ENCODE measurements around the gene DOCK4. TPM values are rescaled to one million over a fixed set of nuclear protein-coding genes. Genes with fewer than 3 reads are reported as not detected.

Gene DOCK4
- total RNA-seq, 1 donor from 2014 or later, result 4.5 TPM

DNA sequence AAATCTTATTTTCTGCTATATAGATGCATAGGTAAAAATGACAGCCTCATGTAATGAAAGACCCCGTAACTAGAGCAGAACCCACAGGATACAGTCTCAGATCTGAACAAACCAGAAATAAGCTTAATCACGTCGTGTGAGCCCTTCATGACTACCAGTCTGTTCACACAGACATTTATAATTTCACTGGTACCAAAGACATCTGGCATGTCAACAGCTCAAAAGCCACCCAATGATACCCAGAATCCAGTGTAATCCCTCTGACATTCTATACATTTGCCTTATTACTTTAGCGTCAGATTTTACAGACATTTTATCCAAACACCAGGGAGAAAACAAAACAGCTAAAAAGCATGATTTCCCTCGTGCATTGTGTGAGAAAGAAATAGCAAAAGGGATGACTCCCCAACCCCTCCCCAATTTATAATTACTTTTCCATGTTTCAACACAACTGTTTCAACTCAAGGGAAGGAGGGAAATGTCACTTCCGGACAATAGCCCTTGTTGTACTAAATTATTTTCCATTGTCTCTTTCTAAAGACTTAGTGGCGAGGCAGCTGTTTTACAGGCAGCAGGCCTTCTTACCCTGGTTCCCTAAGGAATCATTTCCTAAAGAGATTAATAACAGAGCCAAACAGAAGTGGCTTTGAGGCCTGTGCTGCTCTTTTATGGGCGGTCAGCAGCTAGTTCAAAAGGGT is 33.2 kb downstream of the DOCK4 start:
- FAIRE-seq (no peak), DNase-seq (ENCODE audit: low read depth) (no peak)
- no peaks in the 10 kb centered on the region for H3K27me3 ChIP-seq (ENCODE audit: control insufficient read depth, insufficient read depth, low read length)
- TF ChIP-seq, protein P1, sequence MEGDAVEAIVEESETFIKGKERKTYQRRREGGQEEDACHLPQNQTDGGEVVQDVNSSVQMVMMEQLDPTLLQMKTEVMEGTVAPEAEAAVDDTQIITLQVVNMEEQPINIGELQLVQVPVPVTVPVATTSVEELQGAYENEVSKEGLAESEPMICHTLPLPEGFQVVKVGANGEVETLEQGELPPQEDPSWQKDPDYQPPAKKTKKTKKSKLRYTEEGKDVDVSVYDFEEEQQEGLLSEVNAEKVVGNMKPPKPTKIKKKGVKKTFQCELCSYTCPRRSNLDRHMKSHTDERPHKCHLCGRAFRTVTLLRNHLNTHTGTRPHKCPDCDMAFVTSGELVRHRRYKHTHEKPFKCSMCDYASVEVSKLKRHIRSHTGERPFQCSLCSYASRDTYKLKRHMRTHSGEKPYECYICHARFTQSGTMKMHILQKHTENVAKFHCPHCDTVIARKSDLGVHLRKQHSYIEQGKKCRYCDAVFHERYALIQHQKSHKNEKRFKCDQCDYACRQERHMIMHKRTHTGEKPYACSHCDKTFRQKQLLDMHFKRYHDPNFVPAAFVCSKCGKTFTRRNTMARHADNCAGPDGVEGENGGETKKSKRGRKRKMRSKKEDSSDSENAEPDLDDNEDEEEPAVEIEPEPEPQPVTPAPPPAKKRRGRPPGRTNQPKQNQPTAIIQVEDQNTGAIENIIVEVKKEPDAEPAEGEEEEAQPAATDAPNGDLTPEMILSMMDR (IDR thresholded peaks at IDR 0.05; ENCODE audit: insufficient read depth, low read length, severe bottlenecking), result no peak
- no peak overlapping the region for H3K4me3 ChIP-seq (ENCODE audit: low read depth, low read length)
- H3K36me3 ChIP-seq (ENCODE audit: control insufficient read depth, insufficient read depth, low read length), result no peaks in the 10 kb centered on the region

DNA sequence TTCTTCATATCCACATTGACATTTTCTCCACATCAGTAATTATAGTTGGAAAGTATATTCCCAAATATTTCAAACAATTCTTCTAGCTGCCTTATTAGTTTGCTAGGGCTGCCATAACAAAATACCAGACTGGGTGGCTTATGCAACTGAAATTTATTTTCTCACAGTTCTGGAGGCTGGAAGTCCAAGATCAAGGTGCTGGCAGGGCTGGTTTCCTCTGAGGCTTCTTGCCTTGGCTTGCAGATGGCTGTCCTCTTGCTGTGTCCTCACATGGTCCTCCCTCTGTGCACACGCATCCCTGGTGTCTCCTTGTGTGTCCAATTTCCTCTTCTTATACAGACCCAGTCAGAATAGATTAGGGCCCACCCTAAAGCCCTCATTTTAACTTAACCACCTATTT is 34.5 kb downstream of the DOCK4 start:
- TF ChIP-seq, protein P1 (IDR thresholded peaks at IDR 0.05; ENCODE audit: insufficient read depth, low read length, severe bottlenecking), result no peak
- Histone ChIP-seq H3K27me3 (ENCODE audit: control insufficient read depth, insufficient read depth, low read length) (no peaks in the 10 kb centered on the region), H3K4me3 (ENCODE audit: low read depth, low read length) (no peak overlapping the region), H3K36me3 (ENCODE audit: control insufficient read depth, insufficient read depth, low read length) (no peaks in the 10 kb centered on the region)
- no peak for DNase-seq (ENCODE audit: low read depth)
- no peak for FAIRE-seq

DNA sequence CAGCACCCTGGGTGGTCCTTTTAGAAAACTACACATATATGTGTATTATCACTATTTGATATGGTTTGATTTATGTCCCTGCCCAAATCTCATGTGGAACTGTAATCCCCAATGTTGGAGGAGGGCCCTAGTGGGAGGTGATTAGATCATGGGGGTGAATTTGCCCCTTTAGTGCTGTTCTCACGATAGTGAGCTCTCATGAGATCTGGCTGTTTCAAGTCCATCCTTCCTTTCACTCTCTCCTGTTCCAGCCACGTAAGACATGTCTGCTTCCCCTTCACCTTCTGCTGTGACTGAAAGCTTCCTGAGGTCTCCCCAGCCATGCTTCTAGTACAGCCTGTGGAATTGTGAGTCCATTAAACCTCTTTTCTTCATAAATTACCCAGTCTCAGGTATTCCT is 37.3 kb downstream of the DOCK4 start:
- DNase-seq (ENCODE audit: low read depth), result no peak
- no peak for FAIRE-seq
- no peaks in the 10 kb centered on the region for H3K27me3 ChIP-seq (ENCODE audit: control insufficient read depth, insufficient read depth, low read length)
- TF ChIP-seq, protein P1 (IDR thresholded peaks at IDR 0.05; ENCODE audit: insufficient read depth, low read length, severe bottlenecking), result no peak
- H3K4me3 ChIP-seq (ENCODE audit: low read depth, low read length), result no peak overlapping the region
- H3K36me3 ChIP-seq (ENCODE audit: control insufficient read depth, insufficient read depth, low read length), result no peaks in the 10 kb centered on the region

DNA sequence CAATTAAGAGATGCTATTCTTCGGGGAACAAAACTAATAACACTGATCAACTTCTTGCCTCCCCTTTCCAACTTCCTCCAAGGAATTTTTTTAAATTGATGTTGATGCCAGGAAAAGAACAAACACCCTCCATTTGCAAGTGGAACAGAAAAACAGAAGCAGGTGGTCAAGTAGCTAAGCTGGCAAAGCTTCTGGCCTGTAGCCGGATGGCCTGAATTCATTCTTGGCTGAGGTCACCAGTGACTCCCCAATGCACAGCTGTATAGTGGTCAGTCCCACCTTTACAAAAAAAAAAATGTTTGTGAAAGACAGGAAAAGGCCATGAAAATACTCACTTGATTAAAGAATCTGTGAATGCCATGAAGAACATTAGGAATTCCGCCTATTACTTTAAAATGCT is 39.1 kb downstream of the DOCK4 start:
- no peak for DNase-seq (ENCODE audit: low read depth)
- Histone ChIP-seq H3K4me3 (ENCODE audit: low read depth, low read length) (no peak overlapping the region), H3K27me3 (ENCODE audit: control insufficient read depth, insufficient read depth, low read length) (no peaks in the 10 kb centered on the region), H3K36me3 (ENCODE audit: control insufficient read depth, insufficient read depth, low read length) (no peaks in the 10 kb centered on the region)
- TF ChIP-seq, protein P1 (IDR thresholded peaks at IDR 0.05; ENCODE audit: insufficient read depth, low read length, severe bottlenecking), result no peak
- no peak for FAIRE-seq

DNA sequence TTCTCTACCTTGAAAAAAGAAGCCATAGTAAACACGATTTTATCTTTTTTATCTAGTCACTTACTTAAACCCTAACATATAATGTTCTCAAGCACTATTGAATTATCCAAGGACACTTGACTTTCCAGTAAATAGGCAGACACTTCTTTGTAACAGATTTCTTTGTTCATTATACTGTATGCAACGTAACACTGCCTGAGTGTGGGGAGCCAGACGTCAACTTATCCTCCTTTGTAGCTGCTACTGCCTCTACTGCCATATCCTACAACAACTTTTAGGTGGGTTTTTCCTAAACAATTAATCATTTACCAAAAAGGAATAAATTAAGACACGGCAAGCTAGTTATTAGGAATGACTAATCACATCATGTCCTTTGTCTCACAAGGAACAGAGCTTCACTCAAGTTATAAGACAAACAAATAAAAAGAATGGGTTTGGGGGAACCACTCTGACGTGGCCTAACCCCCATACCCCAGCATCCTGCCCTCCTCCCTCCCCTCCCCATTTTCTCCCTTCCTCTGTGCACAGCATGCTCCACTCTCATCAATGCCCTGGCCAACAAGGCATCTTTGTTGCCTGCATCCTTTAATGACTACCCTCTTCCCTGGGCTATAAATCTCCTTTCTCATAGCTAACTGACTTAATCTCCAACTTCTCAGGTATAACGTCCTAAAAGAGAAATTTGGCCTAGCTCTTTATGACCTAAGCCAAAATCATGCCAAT is 43.3 kb downstream of the DOCK4 start:
- no peak for DNase-seq (ENCODE audit: low read depth)
- no peaks in the 10 kb centered on the region for H3K36me3 ChIP-seq (ENCODE audit: control insufficient read depth, insufficient read depth, low read length)
- FAIRE-seq, result no peak
- no peaks in the 10 kb centered on the region for H3K27me3 ChIP-seq (ENCODE audit: control insufficient read depth, insufficient read depth, low read length)
- TF ChIP-seq, protein P1 (IDR thresholded peaks at IDR 0.05; ENCODE audit: insufficient read depth, low read length, severe bottlenecking), result no peak
- no peak overlapping the region for H3K4me3 ChIP-seq (ENCODE audit: low read depth, low read length)
